Activated CD4-positive, alpha-beta T cell treated with anti-CD3 and anti-CD28 coated beads for 36 hours (primary cell): ENCODE results near the gene C2CD4A. TPM values are rescaled to one million over a fixed set of nuclear protein-coding genes. Genes with fewer than 3 reads are reported as not detected.

Experiments used
- ATAC-seq: fragments of 200-7000 bp; cut with Tn5 transposase; one replicate; pipeline ENCODE4 v1.10.0; 2021; ENCODE audit warnings: mild to moderate bottlenecking, moderate library complexity
- CTCF ChIA-PET: fragments of 350-600 bp; sonication (Branson Sonifier 250); formaldehyde crosslinking; loops from one replicate; lab custom pipeline; 2021; ENCODE audit warnings: antibody characterized with exemption; lab: Charles Lee
- POLR2A ChIA-PET: fragments of 350-600 bp; sonication (Branson Sonifier 250); formaldehyde crosslinking; loops from one replicate; lab custom pipeline; 2021; ENCODE audit warnings: antibody characterized with exemption, inconsistent platforms; lab: Charles Lee
- DNase-seq: peaks from one replicate; pipeline ENCODE4 v3.0.0-alpha.2; 2020
- H3K27ac Mint-ChIP-seq: one replicate; pipeline ENCODE4 v1.8.0; 2021; ENCODE audit warnings: mixed read lengths
- H3K27me3 Mint-ChIP-seq: one replicate; pipeline ENCODE4 v1.8.0; 2021; ENCODE audit warnings: mixed read lengths
- H3K36me3 Mint-ChIP-seq: one replicate; pipeline ENCODE4 v1.8.0; 2021; ENCODE audit warnings: low read depth, mixed read lengths
- H3K4me1 Mint-ChIP-seq: one replicate; pipeline ENCODE4 v1.8.0; 2021; ENCODE audit warnings: mixed read lengths
- H3K4me3 Mint-ChIP-seq: one replicate; pipeline ENCODE4 v1.8.0; 2021; ENCODE audit warnings: mild to moderate bottlenecking, moderate library complexity, mixed read lengths
- H3K9me3 Mint-ChIP-seq: one replicate; pipeline ENCODE4 v1.8.0; 2021; ENCODE audit warnings: low read depth, mixed read lengths
- intact Hi-C, 2 experiments: fragments of 100-400 bp; cut with DNase I in 1 of 2; cut with micrococcal nuclease in 1 of 2; formaldehyde crosslinking; loops; one replicate each; pipeline versions ENCODE4 v1.14.2 to v1.15.1; 2022 to 2024; cut with DNase I, micrococcal nuclease
- total RNA-seq, 2 experiments: library from RNA; stranded (reverse); gene quantifications; one replicate each; pipeline ENCODE4 v1.2.3, GENCODE V29; 2021

C2CD4A gene
- total RNA-seq, 2 experiments from 2014 or later: 0.61 to 0.73 TPM

DNA sequence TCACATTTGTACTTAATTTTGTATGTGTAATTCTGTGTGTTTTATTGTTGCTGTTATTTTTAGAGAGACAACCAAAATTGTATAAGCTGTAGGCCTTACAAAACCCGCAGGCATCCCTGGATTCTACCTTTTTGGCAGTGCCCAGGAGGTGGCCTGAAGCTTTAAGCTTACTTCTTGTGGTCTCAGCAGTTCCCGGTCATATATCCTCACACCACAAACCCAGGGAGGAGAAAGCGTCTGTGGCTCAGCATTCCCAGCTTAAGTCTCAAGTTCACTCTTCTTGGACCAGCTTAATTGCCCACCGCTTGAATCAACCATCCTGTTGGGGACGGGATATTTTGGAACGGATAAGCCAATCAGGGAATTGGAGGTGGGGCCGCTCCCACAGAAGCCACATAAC is 36.7 kb downstream of the C2CD4A start:
- Mint-ChIP-seq H3K27me3 (peaks cover 10% of the 10 kb centered on the region), H3K4me3 (no peak overlapping the region), H3K27ac (no peak overlapping the region), H3K9me3 (no peaks in the 10 kb centered on the region), H3K36me3 (no peaks in the 10 kb centered on the region), H3K4me1 (no peaks in the 10 kb centered on the region)
- ATAC-seq: no peak
- no peak for DNase-seq
- CTCF ChIA-PET: interaction anchor here (1.2 to 2.4 kb wide), 2 partner anchors 15 to 43 kb away, joined by 3 to 7 read pairs; partner anchors contain the start of gene VPS13C
- intact Hi-C loops: no loop called here
- POLR2A ChIA-PET: no interaction called here

DNA sequence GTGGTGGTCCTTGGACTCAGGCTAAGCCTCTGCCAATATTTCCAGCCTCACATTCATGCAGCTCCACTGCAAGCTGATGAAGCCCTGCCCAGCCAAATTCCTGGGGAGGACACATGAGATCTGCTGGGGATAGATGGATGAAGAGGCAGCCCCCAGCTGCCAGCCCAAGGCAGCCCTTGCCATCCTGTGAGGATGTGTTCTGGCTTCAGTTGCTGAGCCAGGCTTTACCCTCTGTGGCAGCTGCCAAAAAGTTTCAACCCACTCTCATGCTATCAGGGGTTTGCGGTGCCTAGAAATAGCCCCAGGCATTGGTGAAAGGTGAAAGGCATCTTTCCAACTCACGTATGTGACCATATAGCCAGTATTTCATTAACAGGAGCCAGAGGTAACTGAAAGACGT is 37.6 kb downstream of the C2CD4A start:
- Mint-ChIP-seq H3K36me3 (no peaks in the 10 kb centered on the region), H3K4me1 (no peaks in the 10 kb centered on the region), H3K4me3 (no peak overlapping the region), H3K27me3 (peaks cover 9% of the 10 kb centered on the region), H3K9me3 (no peaks in the 10 kb centered on the region), H3K27ac (no peak overlapping the region)
- ATAC-seq (no peak), DNase-seq (no peak)
- intact Hi-C loops: no loop called here
- CTCF ChIA-PET: interaction anchor here (0.5 to 2.4 kb wide), 2 partner anchors 44 to 179 kb away, joined by 3 to 7 read pairs; partner anchors contain the start of gene VPS13C
- POLR2A ChIA-PET: no interaction called here

DNA sequence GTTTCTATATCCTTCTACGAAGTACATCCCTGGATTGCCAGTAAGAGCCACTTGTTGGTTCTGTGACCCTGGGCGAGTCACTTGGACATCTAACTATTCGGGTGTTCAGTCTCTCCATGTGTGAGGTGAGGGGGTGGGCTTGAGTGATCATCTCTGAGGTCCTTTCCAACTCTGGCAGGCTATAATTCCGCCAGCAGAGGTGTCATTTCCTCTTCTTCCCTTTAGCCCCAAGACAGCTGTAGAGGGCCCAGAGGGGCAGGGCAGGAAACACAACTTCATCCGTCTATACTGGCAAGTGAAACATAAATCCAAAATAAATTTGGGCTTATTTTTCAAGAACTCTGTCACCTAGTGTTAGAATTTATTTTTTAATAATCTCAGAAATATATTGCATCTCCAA is 38.1 kb downstream of the C2CD4A start:
- Mint-ChIP-seq H3K27me3 (peaks cover 9% of the 10 kb centered on the region), H3K27ac (no peak overlapping the region), H3K4me3 (no peak overlapping the region), H3K4me1 (peaks cover under 1% of the 10 kb centered on the region), H3K9me3 (no peaks in the 10 kb centered on the region), H3K36me3 (no peaks in the 10 kb centered on the region)
- no peak for ATAC-seq
- CTCF ChIA-PET: interaction anchor here (0.5 to 2.4 kb wide), 2 partner anchors 44 to 179 kb away, joined by 3 to 7 read pairs; partner anchors contain the start of gene VPS13C
- DNase-seq: no peak
- POLR2A ChIA-PET: no interaction called here
- intact Hi-C loops: no loop called here

DNA sequence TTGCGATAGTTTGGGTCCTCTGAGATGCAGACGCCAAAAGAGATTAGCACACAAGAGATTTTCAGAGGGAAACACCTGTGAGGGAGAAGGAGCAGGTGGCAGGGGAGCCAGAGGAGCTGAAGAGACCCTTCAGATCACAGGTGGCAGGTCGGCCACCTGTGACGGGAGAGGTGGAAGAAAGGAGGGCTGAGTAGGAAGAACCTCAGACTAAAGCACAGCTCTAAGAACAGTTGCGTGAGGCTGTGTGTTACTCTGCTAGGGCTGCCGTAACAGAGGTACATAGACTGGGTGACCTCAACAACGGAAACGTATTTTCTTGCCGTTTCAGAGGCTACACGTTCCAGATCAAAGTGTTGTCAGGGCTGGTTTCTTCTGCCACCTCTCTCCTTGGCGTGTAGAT is 38.5 kb downstream of the C2CD4A start:
- no peak for DNase-seq
- ChIA-PET POLR2A (no interaction called here), CTCF (no interaction called here)
- peaks cover 5% of the 10 kb centered on the region for H3K4me1 Mint-ChIP-seq
- peaks cover 9% of the 10 kb centered on the region for H3K27me3 Mint-ChIP-seq
- peak overlapping the region; percentile 31 for H3K27ac Mint-ChIP-seq
- intact Hi-C loops: no loop called here
- no peaks in the 10 kb centered on the region for H3K9me3 Mint-ChIP-seq
- H3K36me3 Mint-ChIP-seq: no peaks in the 10 kb centered on the region
- no peak for ATAC-seq
- H3K4me3 Mint-ChIP-seq: no peak overlapping the region

DNA sequence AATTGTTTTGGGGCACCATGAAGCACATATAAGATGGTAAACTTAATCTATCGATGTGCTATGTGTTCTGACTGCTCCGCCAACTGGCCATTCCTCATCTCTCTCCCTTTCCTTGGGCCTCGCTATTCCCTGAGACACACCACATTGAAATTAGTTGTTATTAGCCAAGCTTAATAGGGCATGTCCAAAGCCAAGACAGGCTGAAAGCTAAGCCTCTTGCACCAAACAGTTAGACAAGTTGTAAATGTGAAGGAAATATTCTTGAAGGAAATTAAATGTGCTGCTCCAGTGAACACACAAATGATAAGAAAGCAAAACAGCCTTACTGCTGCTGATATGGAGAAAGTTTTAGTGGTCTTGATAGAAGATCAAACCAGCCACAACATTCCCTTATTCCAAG is 39.3 kb downstream of the C2CD4A start:
- intact Hi-C loops: no loop called here
- ChIA-PET POLR2A (no interaction called here), CTCF (no interaction called here)
- Mint-ChIP-seq H3K27ac (no peak overlapping the region), H3K4me3 (no peak overlapping the region), H3K36me3 (no peaks in the 10 kb centered on the region), H3K27me3 (peaks cover 9% of the 10 kb centered on the region), H3K9me3 (no peaks in the 10 kb centered on the region), H3K4me1 (peaks cover 13% of the 10 kb centered on the region)
- ATAC-seq (no peak), DNase-seq (no peak)

DNA sequence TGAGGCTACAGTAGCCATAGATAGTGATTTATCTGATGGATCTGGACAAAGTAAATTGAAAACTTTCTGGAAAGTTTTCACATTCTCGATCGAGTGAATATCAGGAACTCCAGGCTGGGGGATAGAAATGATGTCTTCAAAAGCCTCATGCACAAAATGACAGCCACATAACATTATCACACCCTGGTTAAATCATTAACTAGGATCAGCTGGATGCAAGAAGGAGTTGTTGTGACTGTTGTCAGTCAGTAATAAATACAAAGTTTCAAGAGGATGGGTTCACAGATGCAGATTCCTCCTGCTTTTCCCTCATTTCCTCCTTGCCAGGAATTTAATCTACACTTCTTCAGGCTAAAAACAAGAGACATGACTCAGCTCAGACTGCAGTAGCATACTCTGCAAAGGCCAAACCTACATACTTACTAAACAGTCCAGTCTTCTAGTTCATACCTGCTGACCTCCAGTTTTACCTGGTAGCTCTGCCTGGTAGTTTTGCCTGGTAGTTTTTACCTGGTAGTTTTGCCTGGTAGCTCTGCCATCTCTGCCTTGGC is 40.9 kb downstream of the C2CD4A start:
- H3K9me3 Mint-ChIP-seq: no peaks in the 10 kb centered on the region
- H3K4me3 Mint-ChIP-seq: no peak overlapping the region
- no peak for ATAC-seq
- no peak for DNase-seq
- intact Hi-C loops: no loop called here
- no peaks in the 10 kb centered on the region for H3K36me3 Mint-ChIP-seq
- peaks cover 16% of the 10 kb centered on the region for H3K4me1 Mint-ChIP-seq
- H3K27me3 Mint-ChIP-seq: peaks cover 4% of the 10 kb centered on the region
- no peak overlapping the region for H3K27ac Mint-ChIP-seq
- CTCF ChIA-PET: interaction anchor here (0.7 to 1.6 kb wide), 4 partner anchors 10 to 130 kb away, joined by 3 to 5 read pairs (median 4); no protein-coding TSS in a partner anchor
- POLR2A ChIA-PET: no interaction called here

DNA sequence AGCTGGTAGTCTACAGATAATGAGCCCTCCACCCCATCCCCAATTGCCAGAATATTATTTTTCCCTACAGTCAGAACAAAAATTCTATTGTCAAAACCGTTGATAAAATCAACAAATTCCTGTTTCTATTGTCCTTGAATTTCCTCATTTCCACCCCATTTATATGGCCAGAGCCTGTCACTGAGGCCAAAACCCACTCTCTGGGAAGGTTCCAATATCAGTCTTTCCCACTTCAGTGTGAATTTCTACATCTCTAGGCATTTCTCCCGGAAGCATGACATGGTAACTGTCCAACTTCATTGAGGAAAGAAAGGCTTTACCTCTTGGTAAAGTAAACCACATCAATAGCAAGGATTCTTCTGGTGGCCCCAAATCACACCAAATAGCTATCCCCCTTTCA is 41.6 kb downstream of the C2CD4A start:
- Mint-ChIP-seq H3K4me1 (peaks cover 16% of the 10 kb centered on the region), H3K27ac (no peak overlapping the region), H3K27me3 (peaks cover 4% of the 10 kb centered on the region), H3K36me3 (no peaks in the 10 kb centered on the region), H3K4me3 (no peak overlapping the region), H3K9me3 (no peaks in the 10 kb centered on the region)
- intact Hi-C loops: no loop called here
- DNase-seq: no peak
- POLR2A ChIA-PET: no interaction called here
- ATAC-seq: no peak
- CTCF ChIA-PET: interaction anchor here (1.0 to 1.1 kb wide), 2 partner anchors 10 to 37 kb away, joined by 4 to 5 read pairs; no protein-coding TSS in a partner anchor

DNA sequence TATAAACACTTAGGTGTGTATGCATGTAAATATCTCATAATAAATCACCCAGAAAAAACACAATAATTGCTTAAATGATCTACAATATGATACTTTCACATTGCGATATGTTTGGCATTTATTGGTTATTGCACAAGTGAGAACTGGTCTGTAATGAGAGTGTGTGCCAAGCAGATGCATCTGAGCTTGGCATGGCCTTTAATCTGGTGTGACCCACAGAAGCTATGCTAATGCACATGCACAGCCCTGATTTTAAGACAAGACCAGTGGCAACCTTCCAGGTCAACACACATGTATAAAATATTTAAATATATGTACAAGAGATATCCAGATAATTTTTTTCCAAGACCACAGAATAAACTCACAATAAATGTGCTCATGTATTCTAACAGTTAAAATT is 42.7 kb downstream of the C2CD4A start:
- intact Hi-C loops: no loop called here
- DNase-seq: no peak
- Mint-ChIP-seq H3K36me3 (no peaks in the 10 kb centered on the region), H3K4me3 (no peak overlapping the region), H3K27ac (no peak overlapping the region), H3K9me3 (no peaks in the 10 kb centered on the region), H3K27me3 (peaks cover 4% of the 10 kb centered on the region), H3K4me1 (peaks cover 16% of the 10 kb centered on the region)
- POLR2A ChIA-PET: no interaction called here
- no peak for ATAC-seq
- CTCF ChIA-PET: no interaction called here

DNA sequence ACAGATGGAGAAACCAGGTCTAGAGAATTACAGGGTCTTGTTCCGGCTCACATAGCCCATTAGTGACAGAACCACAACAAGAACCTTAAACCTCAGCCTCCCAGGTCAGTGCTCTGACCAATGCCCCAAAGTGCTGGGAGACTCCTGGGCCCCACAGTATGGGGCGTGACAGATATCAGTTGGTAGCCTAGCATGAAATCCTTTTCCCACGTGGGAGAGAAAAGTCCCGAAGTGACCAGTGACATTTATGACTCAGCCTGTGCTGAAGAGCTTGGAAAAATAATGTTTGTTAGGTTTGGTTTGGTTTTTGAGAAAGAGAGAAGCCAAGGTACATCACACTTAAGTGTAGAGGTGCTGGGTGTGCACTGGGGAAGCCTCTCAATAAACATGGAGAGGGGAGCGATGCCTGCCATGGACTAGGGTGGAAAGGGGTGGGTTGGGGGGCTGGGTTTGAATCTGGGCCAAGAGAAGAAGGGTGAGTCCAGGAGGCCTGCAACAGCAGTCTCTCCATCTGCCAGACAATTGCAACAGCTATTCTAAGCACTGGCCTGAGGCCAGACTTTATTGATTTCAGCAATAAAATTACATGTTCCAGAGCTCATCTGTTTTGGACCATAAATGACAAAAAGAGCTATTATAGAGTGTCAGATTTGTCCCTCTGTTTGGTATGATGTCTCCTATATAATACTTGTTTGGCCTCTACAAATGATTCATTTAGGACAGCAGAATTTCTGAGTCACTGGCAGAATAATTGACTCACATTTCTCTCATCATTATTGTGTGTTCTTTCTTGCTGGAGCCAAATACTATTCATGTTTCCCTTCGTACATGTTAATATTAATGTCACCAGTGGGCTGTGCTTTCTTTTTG is 43.4 kb downstream of the C2CD4A start:
- Mint-ChIP-seq H3K27ac (peak overlapping the region; percentile 73), H3K27me3 (peaks cover 4% of the 10 kb centered on the region), H3K4me1 (peaks cover 16% of the 10 kb centered on the region), H3K4me3 (no peak overlapping the region), H3K9me3 (no peaks in the 10 kb centered on the region), H3K36me3 (no peaks in the 10 kb centered on the region)
- intact Hi-C loops: loop anchor here in 1 of 2 experiments (1.0 to 10.0 kb wide), 4 partner anchors 9 to 605 kb away; no protein-coding TSS in a partner anchor
- ChIA-PET CTCF (interaction anchor here (0.6 kb wide), 1 partner anchor 285 kb away, joined by 3 read pairs; no protein-coding TSS in a partner anchor), POLR2A (no interaction called here)
- DNase-seq (no peak), ATAC-seq (peak; percentile 91)

DNA sequence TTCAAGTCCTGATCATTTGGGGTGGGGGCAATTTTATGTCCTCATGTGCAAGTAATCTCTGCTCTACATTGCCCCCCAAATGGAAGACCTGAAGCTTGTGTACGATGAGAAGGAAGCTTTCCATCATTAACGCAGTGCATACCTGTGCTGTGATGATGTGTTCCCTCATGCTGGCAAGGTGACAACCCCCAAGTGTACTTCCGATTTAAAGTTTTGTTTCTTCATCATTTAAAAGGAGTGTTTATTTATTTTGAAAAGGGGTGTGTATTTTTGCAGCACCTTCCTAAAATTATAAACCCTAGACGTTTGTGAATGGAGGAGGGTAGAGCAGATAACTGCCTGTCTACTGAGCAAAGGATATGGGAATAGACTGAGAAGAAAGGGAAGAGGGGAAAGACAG is 45.3 kb downstream of the C2CD4A start:
- no peak overlapping the region for H3K27ac Mint-ChIP-seq
- CTCF ChIA-PET: interaction anchor here (0.5 kb wide), 1 partner anchor 41 kb away, joined by 3 read pairs; no protein-coding TSS in a partner anchor
- intact Hi-C loops: loop anchor here in 1 of 2 experiments (10.0 kb wide), 1 partner anchor 603 kb away; no protein-coding TSS in a partner anchor
- H3K4me1 Mint-ChIP-seq: peaks cover 16% of the 10 kb centered on the region
- no peak for ATAC-seq
- no peak for DNase-seq
- no peak overlapping the region for H3K4me3 Mint-ChIP-seq
- peaks cover 4% of the 10 kb centered on the region for H3K27me3 Mint-ChIP-seq
- POLR2A ChIA-PET: no interaction called here
- H3K36me3 Mint-ChIP-seq: no peaks in the 10 kb centered on the region
- H3K9me3 Mint-ChIP-seq: no peaks in the 10 kb centered on the region
